GM08714 (cell line): ENCODE data around the gene CELSR1.

ENCODE experiments used
- H3K4me3 ChIP-seq: fragments of 200-500 bp; sonication (Bioruptor generic); 2 replicates; pipeline ENCODE4 v1.5.1; 2014; ENCODE audit warnings: mild to moderate bottlenecking, low read length, inconsistent platforms
- ZNF274 ChIP-seq: IDR thresholded peaks from 2 replicates; pipeline ENCODE4 v1.6.1; 2012; ENCODE audit warnings: mild to moderate bottlenecking, low read depth, low read length

The CELSR1 gene

GRCh38 chr22:46445771-46446420 lies 91.5 kb downstream of the CELSR1 start:
- no peak for TF ChIP-seq ZNF274
- no peak overlapping the region for H3K4me3 ChIP-seq

GRCh38 chr22:46444390-46444854 lies 93.0 kb downstream of the CELSR1 start:
- no peak overlapping the region for H3K4me3 ChIP-seq
- TF ChIP-seq ZNF274 = no peak

GRCh38 chr22:46443850-46444389 lies 93.5 kb downstream of the CELSR1 start:
- TF ChIP-seq ZNF274 = no peak
- H3K4me3 ChIP-seq = no peak overlapping the region

- TF ChIP-seq ZNF274 = no peak
- no peak overlapping the region for H3K4me3 ChIP-seq
Observed at GRCh38 chr22:46442217-46442853, 95.1 kb downstream of the CELSR1 start.

GRCh38 chr22:46439576-46440465 lies 97.6 kb downstream of the CELSR1 start:
- TF ChIP-seq ZNF274 = no peak

GRCh38 chr22:46439111-46439510 lies 98.3 kb downstream of the CELSR1 start:
- H3K4me3 ChIP-seq = no peak overlapping the region
- TF ChIP-seq ZNF274 = no peak

More at GRCh38 chr22:46439576-46440465, 97.6 kb downstream of the CELSR1 start:
- no peak overlapping the region for H3K4me3 ChIP-seq

- no peak for TF ChIP-seq ZNF274
- no peak overlapping the region for H3K4me3 ChIP-seq
Observed at GRCh38 chr22:46437671-46438440, 99.6 kb downstream of the CELSR1 start.

GRCh38 chr22:46436595-46437175 lies 100.7 kb downstream of the CELSR1 start:
- H3K4me3 ChIP-seq = no peak overlapping the region

GRCh38 chr22:46433318-46433717 lies 104.1 kb downstream of the CELSR1 start:
- H3K4me3 ChIP-seq = no peak overlapping the region; the same call in 1 of the 2 replicates
- no peak for TF ChIP-seq ZNF274

More at GRCh38 chr22:46436595-46437175, 100.7 kb downstream of the CELSR1 start:
- no peak for TF ChIP-seq ZNF274

GRCh38 chr22:46432164-46433068 lies 105.0 kb downstream of the CELSR1 start:
- TF ChIP-seq ZNF274 = no peak
- peak overlapping the region; percentile 58; the same call in 1 of the 2 replicates for H3K4me3 ChIP-seq

GRCh38 chr22:46430961-46431838 lies 106.2 kb downstream of the CELSR1 start:
- no peak for TF ChIP-seq ZNF274
- no peak overlapping the region for H3K4me3 ChIP-seq
